Panc1 (cell line): ENCODE data around the gene HCK. TPM values are rescaled to one million over a fixed set of nuclear protein-coding genes. Genes with fewer than 3 reads are reported as not detected.

Experiments
- ATAC-seq: fragments of 200-7000 bp; cut with Tn5 transposase; 2 replicates; pipeline ENCODE4 v1.9.1; 2020; ENCODE audit warnings: mild to moderate bottlenecking, moderate library complexity
- BruUV-seq: library from RNA; stranded (reverse); fragments of 400-500 nt; replicated peaks from 2 replicates; lab custom pipeline; 2021; lab: Mats Ljungman, UMichigan
- CTCF ChIA-PET: fragments of 300-600 bp; sonication (Branson Sonifier 250); formaldehyde crosslinking; loops from one replicate; lab custom pipeline; 2022; ENCODE audit warnings: antibody characterized with exemption; lab: Charles Lee
- POLR2A ChIA-PET: fragments of 300-600 bp; sonication (Branson Sonifier 250); formaldehyde crosslinking; loops from one replicate; lab custom pipeline; 2022; ENCODE audit warnings: antibody characterized with exemption; lab: Charles Lee
- DNase-seq: peaks from one replicate; pipeline ENCODE4 v3.0.0-alpha.2; 2010; ENCODE audit warnings: low read depth, low spot score
- H3K27ac ChIP-seq: 2 replicates; pipeline ENCODE4 v1.5.1; 2011; ENCODE audit warnings: mild to moderate bottlenecking, low read length, inconsistent platforms
- H3K27me3 ChIP-seq: fragments of 200-500 bp; sonication (Bioruptor generic); 2 replicates; pipeline ENCODE4 v1.6.0; 2014; ENCODE audit warnings: low read length, inconsistent platforms; ENCODE audit not compliant: control insufficient read depth, insufficient read depth
- H3K36me3 ChIP-seq: fragments of 200-500 bp; sonication (Bioruptor generic); 2 replicates; pipeline ENCODE4 v1.5.1; 2014; ENCODE audit warnings: inconsistent platforms, mild to moderate bottlenecking, low read length, moderate library complexity; ENCODE audit not compliant: control insufficient read depth, insufficient read depth
- H3K4me1 ChIP-seq: 2 replicates; pipeline ENCODE4 v1.5.1; 2011; ENCODE audit warnings: inconsistent platforms, mild to moderate bottlenecking, low read length, moderate library complexity; ENCODE audit not compliant: control insufficient read depth, insufficient read depth
- H3K4me3 ChIP-seq, 2 experiments: 2 replicates each; pipeline ENCODE4 v1.5.1; 2011 to 2012; ENCODE audit warnings: low read depth in 2 of 2, low read length in 2 of 2, mild to moderate bottlenecking in 2 of 2, inconsistent platforms in 1 of 2, moderate library complexity in 1 of 2
- H3K9me3 ChIP-seq: fragments of 200-500 bp; sonication (Bioruptor generic); 2 replicates; pipeline ENCODE4 v1.5.1; 2014; ENCODE audit warnings: low read depth, mild to moderate bottlenecking, inconsistent platforms, low read length, moderate library complexity; ENCODE audit not compliant: control insufficient read depth, insufficient read depth
- POLR2AphosphoS5 ChIP-seq: IDR thresholded peaks from 2 replicates; pipeline ENCODE4 v1.6.1; 2012; ENCODE audit warnings: mild to moderate bottlenecking, low read depth, low read length, moderate library complexity
- SIN3A ChIP-seq: IDR thresholded peaks from 2 replicates; pipeline ENCODE4 v1.6.1; 2012; ENCODE audit warnings: low read depth, mild to moderate bottlenecking, low read length, moderate library complexity, borderline replicate concordance; ENCODE audit not compliant: insufficient read depth
- TCF7L2 ChIP-seq: IDR thresholded peaks from 2 replicates; pipeline ENCODE4 v1.6.1; 2011; ENCODE audit warnings: mild to moderate bottlenecking, low read depth, low read length, inconsistent platforms
- in situ Hi-C: cut with HindIII; loops from 2 replicates; pipeline ENCODE4 v1.10.0; 2016; ENCODE audit warnings: low sequenced_read_pairs, low pct_unique_long_range_greater_than_20kb
- intact Hi-C: fragments of 100-400 bp; cut with micrococcal nuclease; formaldehyde crosslinking; loops from one replicate; pipeline ENCODE4 v1.10.0; 2022; ENCODE audit not compliant: unreplicated experiment
- total RNA-seq: library from RNA; stranded (reverse); gene quantifications from one replicate; pipeline ENCODE4 v1.2.1, GENCODE V29; 2021; ENCODE audit not compliant: unreplicated experiment
- TF ChIP-seq, protein P1 (sequence below): fragments of 450-650 bp; IDR thresholded peaks from 2 replicates; pipeline ENCODE4 v1.5.1; 2017; ENCODE audit warnings: mild to moderate bottlenecking
- TF ChIP-seq, protein P2 (sequence below), 2 experiments: IDR thresholded peaks; 2 replicates each; pipeline ENCODE4 v1.6.1; 2011 to 2012; ENCODE audit warnings: low read depth in 2 of 2, control low read depth in 1 of 2, low read length in 1 of 2, mild to moderate bottlenecking in 1 of 2, moderate library complexity in 1 of 2; ENCODE audit not compliant: insufficient read depth in 1 of 2

Gene HCK
- total RNA-seq, 1 experiment from 2014 or later: 0.98 TPM

DNA sequence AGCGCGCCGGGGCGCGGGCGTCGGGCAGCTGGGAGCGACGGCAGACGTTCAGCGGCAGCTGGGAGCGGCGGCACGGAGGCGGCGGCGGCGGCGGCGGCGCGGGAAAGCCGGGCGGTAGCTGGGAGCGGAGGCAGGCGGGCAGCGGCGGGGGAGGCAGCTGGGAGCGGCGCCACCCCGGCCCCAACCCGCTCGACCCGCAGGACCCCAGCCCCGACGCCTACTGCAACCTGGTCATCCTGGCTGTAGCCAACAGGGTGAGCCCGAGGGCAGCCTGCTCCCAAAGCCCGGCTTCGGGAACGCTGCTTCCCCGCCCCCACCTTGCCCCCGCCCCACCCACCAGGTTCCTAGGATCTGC is 32.9 kb upstream of the HCK start:
- H3K36me3 ChIP-seq: no peaks in the 10 kb centered on the region
- POLR2A ChIA-PET: no interaction called here
- peaks cover 11% of the 10 kb centered on the region; the same call in 1 of the 2 replicates for H3K27me3 ChIP-seq
- TF ChIP-seq SIN3A: no peak
- TF ChIP-seq, protein P1, sequence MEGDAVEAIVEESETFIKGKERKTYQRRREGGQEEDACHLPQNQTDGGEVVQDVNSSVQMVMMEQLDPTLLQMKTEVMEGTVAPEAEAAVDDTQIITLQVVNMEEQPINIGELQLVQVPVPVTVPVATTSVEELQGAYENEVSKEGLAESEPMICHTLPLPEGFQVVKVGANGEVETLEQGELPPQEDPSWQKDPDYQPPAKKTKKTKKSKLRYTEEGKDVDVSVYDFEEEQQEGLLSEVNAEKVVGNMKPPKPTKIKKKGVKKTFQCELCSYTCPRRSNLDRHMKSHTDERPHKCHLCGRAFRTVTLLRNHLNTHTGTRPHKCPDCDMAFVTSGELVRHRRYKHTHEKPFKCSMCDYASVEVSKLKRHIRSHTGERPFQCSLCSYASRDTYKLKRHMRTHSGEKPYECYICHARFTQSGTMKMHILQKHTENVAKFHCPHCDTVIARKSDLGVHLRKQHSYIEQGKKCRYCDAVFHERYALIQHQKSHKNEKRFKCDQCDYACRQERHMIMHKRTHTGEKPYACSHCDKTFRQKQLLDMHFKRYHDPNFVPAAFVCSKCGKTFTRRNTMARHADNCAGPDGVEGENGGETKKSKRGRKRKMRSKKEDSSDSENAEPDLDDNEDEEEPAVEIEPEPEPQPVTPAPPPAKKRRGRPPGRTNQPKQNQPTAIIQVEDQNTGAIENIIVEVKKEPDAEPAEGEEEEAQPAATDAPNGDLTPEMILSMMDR: peak; percentile 81
- H3K4me3 ChIP-seq: peak overlapping the region; percentile 38 to 52
- no peaks in the 10 kb centered on the region for H3K9me3 ChIP-seq
- H3K4me1 ChIP-seq: peaks cover 19% of the 10 kb centered on the region
- DNase-seq (no peak), ATAC-seq (peak; percentile 57)
- no TSS peak for BruUV-seq
- CTCF ChIA-PET: no interaction called here
- intact Hi-C loops (loop anchor here (5.0 kb wide), 1 partner anchor 47 kb away; no protein-coding TSS in a partner anchor), in situ Hi-C loops (no loop called here)
- peak overlapping the region; percentile 89 for H3K27ac ChIP-seq

DNA sequence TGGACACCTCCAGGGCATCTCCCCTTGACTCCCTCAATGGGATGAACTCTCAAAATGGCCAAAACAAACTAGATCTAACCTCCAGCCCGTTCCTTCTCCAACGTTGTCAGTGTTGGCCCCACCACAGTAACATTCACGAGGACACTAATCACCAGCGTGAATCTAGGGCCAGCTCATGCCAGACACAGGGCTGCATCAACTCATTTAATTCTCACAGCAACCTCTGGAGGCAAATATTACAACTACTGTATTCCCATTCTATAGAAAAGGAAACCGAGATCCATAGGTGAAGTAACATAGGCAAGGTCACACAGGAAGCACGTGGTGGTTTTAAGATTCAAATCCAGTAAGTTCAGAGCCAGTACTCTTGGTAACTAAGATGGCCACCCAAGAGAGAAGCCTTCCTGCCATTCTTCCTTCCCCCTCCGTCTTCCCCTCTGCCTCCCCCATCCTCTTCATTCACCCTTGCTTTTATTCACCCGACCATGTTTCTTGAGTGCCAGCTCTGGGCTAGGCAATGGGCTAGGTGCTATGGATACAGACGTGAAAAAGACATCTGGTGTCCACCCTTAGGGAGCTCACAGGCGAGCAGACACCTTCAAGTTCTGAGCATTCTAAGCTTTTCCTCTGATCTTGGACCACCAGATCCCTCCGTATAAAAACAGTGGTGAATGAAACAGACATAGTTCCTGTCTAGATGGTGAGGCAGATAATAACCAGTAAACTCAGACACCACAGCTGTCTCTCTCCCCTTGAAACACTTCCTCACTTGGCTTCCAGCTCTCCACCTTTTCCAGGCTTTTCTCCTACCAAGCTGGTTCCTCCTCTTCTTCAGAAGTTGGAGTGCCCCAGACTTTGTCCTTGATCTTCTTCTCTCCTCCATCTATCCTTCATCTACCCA is 32.2 kb upstream of the HCK start:
- ATAC-seq (no peak), DNase-seq (no peak)
- TF ChIP-seq TCF7L2: no peak
- TF ChIP-seq POLR2AphosphoS5: 0 out of 2 replicates have a peak, but pooled peaks have one; percentile 13
- Histone ChIP-seq H3K36me3 (no peaks in the 10 kb centered on the region), H3K4me3 (peak overlapping the region; percentile 38 to 52), H3K27ac (peak overlapping the region; percentile 89), H3K9me3 (no peaks in the 10 kb centered on the region), H3K4me1 (peaks cover 19% of the 10 kb centered on the region), H3K27me3 (peaks cover 11% of the 10 kb centered on the region; the same call in 1 of the 2 replicates)
- intact Hi-C loops (loop anchor here (5.0 kb wide), 1 partner anchor 48 kb away; no protein-coding TSS in a partner anchor), in situ Hi-C loops (no loop called here)
- BruUV-seq: TSS peak; percentile 79
- CTCF ChIA-PET: interaction anchor here (0.8 to 1.0 kb wide), 4 partner anchors 12 to 186 kb away, joined by 3 to 4 read pairs (median 4); partner anchors contain the start of gene PDRG1
- POLR2A ChIA-PET: interaction anchor here (0.6 to 1.0 kb wide), 3 partner anchors 10 to 124 kb away, joined by 3 to 18 read pairs (median 3); no protein-coding TSS in a partner anchor

DNA sequence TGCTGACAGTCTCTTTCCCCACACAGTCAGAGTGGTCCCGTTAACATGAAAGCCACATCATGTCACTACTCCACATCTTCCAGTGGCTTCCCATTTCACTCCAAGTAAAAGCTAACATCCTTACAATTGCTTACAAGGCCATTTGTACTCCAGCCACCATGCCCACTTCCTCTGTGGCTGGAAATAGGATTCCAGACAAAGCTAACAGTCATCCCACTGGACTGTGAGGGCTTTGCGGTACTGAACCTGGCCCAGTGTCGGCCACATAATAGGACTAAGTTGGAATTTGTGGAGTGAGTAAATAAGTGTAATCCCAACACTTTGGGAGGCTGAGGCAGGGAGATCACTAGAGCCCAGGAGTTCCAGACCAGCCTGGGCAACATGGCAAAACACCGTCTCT is 31.0 kb upstream of the HCK start:
- ATAC-seq: no peak
- in situ Hi-C loops: no loop called here
- peak overlapping the region; percentile 40; the same call in 1 of the 2 replicates for H3K27ac ChIP-seq
- intact Hi-C loops: no loop called here
- no peaks in the 10 kb centered on the region for H3K9me3 ChIP-seq
- ChIA-PET POLR2A (interaction anchor here (0.9 kb wide), 1 partner anchor 89 kb away, joined by 3 read pairs; no protein-coding TSS in a partner anchor), CTCF (no interaction called here)
- no peak overlapping the region for H3K4me3 ChIP-seq
- no peak for DNase-seq
- H3K36me3 ChIP-seq: no peaks in the 10 kb centered on the region
- H3K27me3 ChIP-seq: peaks cover 11% of the 10 kb centered on the region; the same call in 1 of the 2 replicates
- no TSS peak for BruUV-seq
- peaks cover 19% of the 10 kb centered on the region for H3K4me1 ChIP-seq
- TF ChIP-seq, protein P1: no peak
- no peak for TF ChIP-seq SIN3A
- TF ChIP-seq, protein P2, sequence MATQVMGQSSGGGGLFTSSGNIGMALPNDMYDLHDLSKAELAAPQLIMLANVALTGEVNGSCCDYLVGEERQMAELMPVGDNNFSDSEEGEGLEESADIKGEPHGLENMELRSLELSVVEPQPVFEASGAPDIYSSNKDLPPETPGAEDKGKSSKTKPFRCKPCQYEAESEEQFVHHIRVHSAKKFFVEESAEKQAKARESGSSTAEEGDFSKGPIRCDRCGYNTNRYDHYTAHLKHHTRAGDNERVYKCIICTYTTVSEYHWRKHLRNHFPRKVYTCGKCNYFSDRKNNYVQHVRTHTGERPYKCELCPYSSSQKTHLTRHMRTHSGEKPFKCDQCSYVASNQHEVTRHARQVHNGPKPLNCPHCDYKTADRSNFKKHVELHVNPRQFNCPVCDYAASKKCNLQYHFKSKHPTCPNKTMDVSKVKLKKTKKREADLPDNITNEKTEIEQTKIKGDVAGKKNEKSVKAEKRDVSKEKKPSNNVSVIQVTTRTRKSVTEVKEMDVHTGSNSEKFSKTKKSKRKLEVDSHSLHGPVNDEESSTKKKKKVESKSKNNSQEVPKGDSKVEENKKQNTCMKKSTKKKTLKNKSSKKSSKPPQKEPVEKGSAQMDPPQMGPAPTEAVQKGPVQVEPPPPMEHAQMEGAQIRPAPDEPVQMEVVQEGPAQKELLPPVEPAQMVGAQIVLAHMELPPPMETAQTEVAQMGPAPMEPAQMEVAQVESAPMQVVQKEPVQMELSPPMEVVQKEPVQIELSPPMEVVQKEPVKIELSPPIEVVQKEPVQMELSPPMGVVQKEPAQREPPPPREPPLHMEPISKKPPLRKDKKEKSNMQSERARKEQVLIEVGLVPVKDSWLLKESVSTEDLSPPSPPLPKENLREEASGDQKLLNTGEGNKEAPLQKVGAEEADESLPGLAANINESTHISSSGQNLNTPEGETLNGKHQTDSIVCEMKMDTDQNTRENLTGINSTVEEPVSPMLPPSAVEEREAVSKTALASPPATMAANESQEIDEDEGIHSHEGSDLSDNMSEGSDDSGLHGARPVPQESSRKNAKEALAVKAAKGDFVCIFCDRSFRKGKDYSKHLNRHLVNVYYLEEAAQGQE (IDR thresholded peaks at IDR 0.05; ENCODE audit: insufficient read depth in 1 of 2, low read depth in 2 of 2, low read length in 1 of 2): no peak
- no peak for TF ChIP-seq POLR2AphosphoS5
- no peak for TF ChIP-seq TCF7L2
